ENCODE data around the gene SSBP3. TPM values are rescaled to one million over a fixed set of nuclear protein-coding genes. Genes with fewer than 3 reads are reported as not detected.

SSBP3 gene
- total RNA-seq, 1 donor from 2014 or later, result 104 TPM

- DNase-seq (ENCODE audit: low spot score), result no peak
- intact Hi-C loops (cut with DNase I), result no loop called here
- ATAC-seq, result no peak
These were observed 27.2 kb downstream of the SSBP3 start for GRCh38 chr1:54378874-54379554.

- DNase-seq (ENCODE audit: low spot score) (no peak), ATAC-seq (no peak)
- intact Hi-C loops (cut with DNase I), result no loop called here
These were observed 27.9 kb downstream of the SSBP3 start for GRCh38 chr1:54378157-54378873.

DNA sequence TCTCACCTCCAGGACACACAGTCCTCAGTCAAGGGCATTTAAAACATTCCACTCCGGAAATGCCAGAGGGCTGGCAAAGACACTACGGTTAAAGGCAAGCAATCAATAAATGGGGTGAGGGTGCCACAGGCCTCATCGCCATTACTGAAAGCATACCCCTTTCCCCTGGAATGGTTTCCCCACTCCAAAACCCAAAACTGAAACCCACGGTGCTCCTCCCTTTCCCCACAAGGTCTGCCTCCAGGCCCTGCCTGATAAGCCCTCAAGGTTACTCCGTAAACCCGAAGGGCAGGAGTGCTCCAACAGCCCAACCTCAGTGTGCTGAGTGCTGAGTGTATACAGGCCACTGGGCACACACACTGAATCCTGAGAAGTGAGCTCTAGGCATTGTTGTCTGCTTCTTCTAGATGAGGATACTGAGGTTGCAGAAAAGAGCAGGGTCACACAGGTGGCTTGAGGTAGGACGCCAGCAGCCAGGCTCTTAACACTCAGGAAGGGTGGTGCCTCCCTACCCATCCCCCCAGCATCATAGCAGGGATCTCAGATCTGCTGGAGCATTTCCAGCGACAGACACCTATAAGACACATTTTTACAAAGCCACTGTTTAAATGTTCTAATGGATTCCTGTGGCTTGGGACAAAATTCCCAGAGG is 29.0 kb downstream of the SSBP3 start:
- intact Hi-C loops (cut with DNase I), result no loop called here
- DNase-seq (ENCODE audit: low spot score) (no peak), ATAC-seq (no peak)

DNA sequence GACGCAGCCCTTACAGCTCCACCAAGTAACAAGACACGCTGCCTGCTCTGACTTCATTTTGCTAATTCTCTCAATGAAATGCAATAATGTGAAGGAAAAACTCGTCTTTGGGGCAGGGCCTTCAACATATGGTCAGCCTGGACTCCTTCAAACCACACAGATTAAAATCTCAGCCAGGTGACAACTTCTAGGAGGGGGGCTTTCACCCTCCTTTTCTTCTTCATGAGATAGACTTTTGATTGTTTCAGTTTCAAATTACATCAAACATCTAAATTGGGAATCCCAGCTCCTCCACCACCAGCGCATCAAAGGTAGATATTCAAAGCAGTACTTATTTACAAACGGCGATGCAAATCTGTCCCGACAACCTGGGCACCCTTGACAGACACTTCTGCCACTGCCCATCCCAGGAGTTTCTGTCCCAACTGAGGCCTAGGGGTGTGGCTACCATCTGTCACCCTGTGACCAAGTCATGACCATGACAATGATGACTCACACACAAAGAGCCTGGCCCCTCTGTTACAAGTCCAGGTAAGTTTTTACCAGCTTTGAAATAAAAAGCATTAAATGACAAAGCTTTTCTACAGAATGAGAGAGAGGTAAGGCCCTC is 29.7 kb downstream of the SSBP3 start:
- intact Hi-C loops (cut with DNase I), result no loop called here
- ATAC-seq (no peak), DNase-seq (ENCODE audit: low spot score) (no peak)

GRCh38 chr1:54375712-54376429 is 30.3 kb downstream of the SSBP3 start:
- no peak for DNase-seq (ENCODE audit: low spot score)
- no peak for ATAC-seq
- intact Hi-C loops (cut with DNase I), result no loop called here

- DNase-seq (ENCODE audit: low spot score), result no peak
- ATAC-seq, result no peak
- intact Hi-C loops (cut with DNase I), result no loop called here
These were observed 30.9 kb downstream of the SSBP3 start for GRCh38 chr1:54375298-54375697.

DNA sequence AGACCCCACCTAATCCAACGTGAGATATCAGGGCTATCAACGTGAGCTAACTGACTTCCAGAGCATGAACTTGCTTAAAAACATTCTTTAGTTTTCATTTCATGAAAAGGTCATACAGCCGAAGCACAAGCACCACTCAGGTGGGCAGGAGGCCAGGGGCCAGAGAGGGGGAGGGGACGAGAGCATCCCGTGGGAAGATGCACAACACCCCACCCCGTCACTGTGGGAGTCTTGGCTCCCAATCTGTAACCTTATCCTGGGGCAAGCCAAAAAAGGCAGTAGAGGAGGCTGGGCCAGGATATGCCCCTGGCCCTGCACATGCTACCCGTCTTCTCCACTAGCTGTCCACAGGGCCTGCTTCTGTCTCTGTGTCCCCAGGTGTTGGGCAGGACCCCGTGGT is 31.4 kb downstream of the SSBP3 start:
- DNase-seq (ENCODE audit: low spot score), result no peak
- no peak for ATAC-seq
- intact Hi-C loops (cut with DNase I), result no loop called here

DNA sequence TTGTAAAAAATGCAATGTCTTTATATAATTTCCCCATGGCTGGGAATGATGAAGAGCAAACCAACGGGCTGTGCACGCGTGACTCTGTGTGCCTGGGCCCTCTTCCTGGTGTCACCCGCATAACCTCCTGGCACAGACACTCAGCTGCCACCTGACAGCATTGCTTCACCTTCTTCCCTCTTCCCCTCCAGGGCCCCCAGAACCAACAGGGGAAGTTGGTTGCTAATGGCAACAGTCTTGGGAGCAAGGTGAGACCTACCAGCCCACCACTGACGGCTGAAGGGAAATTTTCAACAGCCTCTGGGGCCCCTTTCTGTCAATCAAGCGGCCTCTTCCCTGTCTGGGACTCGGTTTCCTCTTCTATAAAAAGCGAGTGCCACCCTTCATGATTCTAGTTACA is 33.2 kb downstream of the SSBP3 start:
- DNase-seq (ENCODE audit: low spot score) (no peak), ATAC-seq (no peak)
- intact Hi-C loops (cut with DNase I), result no loop called here

GRCh38 chr1:54371942-54372275 is 34.3 kb downstream of the SSBP3 start:
- intact Hi-C loops (cut with DNase I), result no loop called here
- DNase-seq (ENCODE audit: low spot score) (no peak), ATAC-seq (no peak)

GRCh38 chr1:54371038-54371941 is 34.9 kb downstream of the SSBP3 start:
- ATAC-seq, result no peak
- no peak for DNase-seq (ENCODE audit: low spot score)

GRCh38 chr1:54370287-54370989 is 35.8 kb downstream of the SSBP3 start:
- DNase-seq (ENCODE audit: low spot score) (no peak), ATAC-seq (no peak)
- intact Hi-C loops (cut with DNase I), result no loop called here

More at GRCh38 chr1:54371038-54371941, 34.9 kb downstream of the SSBP3 start:
- intact Hi-C loops (cut with DNase I), result no loop called here

DNA sequence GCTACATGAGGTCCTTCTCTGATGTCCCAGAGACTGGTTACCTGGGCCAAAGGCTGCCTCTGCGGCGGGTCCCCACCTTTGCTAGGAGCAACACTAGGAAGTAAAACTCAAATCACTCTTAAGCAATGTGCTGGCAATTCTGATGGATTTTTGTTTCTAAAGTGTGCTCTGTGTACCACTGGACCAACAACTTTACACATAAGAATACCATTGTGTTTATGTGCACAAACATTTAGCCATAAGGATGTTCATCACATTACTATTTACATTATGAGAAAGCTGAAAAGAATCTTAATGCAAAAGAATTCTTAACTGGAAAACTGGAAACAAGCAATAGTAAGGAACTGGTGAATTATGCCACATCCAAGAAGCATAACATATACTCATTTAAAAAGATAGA is 38.6 kb downstream of the SSBP3 start:
- no peak for DNase-seq (ENCODE audit: low spot score)
- intact Hi-C loops (cut with DNase I), result no loop called here

GRCh38 chr1:54365847-54366246 is 40.3 kb downstream of the SSBP3 start:
- DNase-seq (ENCODE audit: low spot score) (no peak), ATAC-seq (no peak)
- intact Hi-C loops (cut with DNase I), result no loop called here

More for the DNA sequence above, 38.6 kb downstream of the SSBP3 start:
- no peak for ATAC-seq

GRCh38 chr1:54365398-54365797 is 40.8 kb downstream of the SSBP3 start:
- ATAC-seq (no peak), DNase-seq (ENCODE audit: low spot score) (no peak)
- intact Hi-C loops (cut with DNase I), result no loop called here

DNA sequence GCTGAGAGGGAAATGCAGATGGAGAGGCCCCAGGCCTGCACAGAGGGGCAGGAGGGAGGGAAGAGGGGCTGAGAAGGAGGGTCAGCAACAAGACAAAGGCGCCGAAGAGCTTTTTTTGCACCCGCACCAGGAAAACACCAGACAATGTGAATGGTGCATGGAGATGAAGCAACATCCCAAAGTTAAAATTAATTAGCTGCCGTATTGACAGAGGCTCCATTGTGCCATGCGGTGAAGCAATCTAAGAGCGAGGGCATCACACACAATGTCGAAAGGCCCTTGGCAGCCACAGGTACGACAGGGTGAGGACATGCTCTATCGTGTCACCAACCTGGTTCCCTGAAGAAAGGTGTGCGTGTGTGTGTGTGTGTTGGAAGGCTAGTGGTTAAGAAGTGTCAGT is 41.2 kb downstream of the SSBP3 start:
- intact Hi-C loops (cut with DNase I), result no loop called here
- ATAC-seq (no peak), DNase-seq (ENCODE audit: low spot score) (no peak)

GRCh38 chr1:54364582-54364981 is 41.6 kb downstream of the SSBP3 start:
- intact Hi-C loops (cut with DNase I), result no loop called here
- ATAC-seq (no peak), DNase-seq (ENCODE audit: low spot score) (no peak)

- no peak for ATAC-seq
- intact Hi-C loops (cut with DNase I), result no loop called here
These were observed 42.3 kb downstream of the SSBP3 start for GRCh38 chr1:54363925-54364324.

DNA sequence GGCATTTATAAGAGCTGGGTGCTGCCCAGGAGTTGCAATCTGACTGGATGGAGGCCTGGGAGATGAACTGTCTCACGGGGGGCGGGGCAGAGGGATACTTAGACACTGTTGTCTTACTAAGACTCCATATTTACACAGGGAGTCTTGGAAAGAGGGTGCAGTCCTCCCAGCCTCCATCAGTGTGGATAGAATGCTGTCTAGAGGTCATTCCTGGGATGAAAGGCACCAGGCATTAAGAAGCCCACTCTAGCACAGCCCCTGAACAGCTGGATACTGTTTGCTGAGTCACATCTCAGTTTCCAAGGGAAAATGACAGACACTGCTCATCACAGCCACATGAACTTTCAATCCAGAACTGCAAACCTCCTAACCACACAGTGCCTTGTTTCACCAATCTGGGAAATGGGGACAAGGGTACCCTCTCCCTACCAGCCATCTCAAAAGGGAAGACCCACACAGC is 43.3 kb downstream of the SSBP3 start:
- intact Hi-C loops (cut with DNase I), result no loop called here
- DNase-seq (ENCODE audit: low spot score) (no peak), ATAC-seq (peak; percentile 37)

More at GRCh38 chr1:54363925-54364324, 42.3 kb downstream of the SSBP3 start:
- DNase-seq (ENCODE audit: low spot score), result no peak

Measured in sciatic nerve (tissue), 2 donors.